HepG2 (cell line): ENCODE data around the gene PKLR. TPM values are rescaled to one million over a fixed set of nuclear protein-coding genes. Genes with fewer than 3 reads are reported as not detected.

Source experiments
- KDM4B ChIP-seq: sonication (generic); formaldehyde crosslinking; IDR thresholded peaks from 2 replicates; pipeline ENCODE4 v1.4.0; 2020; ENCODE audit warnings: missing genetic modification reagents
- MLX ChIP-seq: IDR thresholded peaks from 2 replicates; pipeline ENCODE4 v1.6.1; 2016
- NFIB ChIP-seq: sonication (generic); formaldehyde crosslinking; IDR thresholded peaks from 2 replicates; pipeline ENCODE4 v1.9.0; 2021; ENCODE audit warnings: missing genetic modification reagents, mild to moderate bottlenecking, borderline replicate concordance
- NR2F2 ChIP-seq: IDR thresholded peaks from 2 replicates; pipeline ENCODE4 v1.6.1; 2012; ENCODE audit warnings: low read depth, inconsistent platforms, borderline replicate concordance
- PAWR ChIP-seq: sonication (generic); formaldehyde crosslinking; IDR thresholded peaks from 2 replicates; pipeline ENCODE4 v1.4.0; 2020; ENCODE audit warnings: missing genetic modification reagents, mild to moderate bottlenecking, borderline replicate concordance
- RERE ChIP-seq: IDR thresholded peaks from 2 replicates; pipeline ENCODE4 v1.6.1; 2016; ENCODE audit warnings: low read depth, missing genetic modification reagents, missing compliant biosample characterization
- RFX1 ChIP-seq: fragments of 450-650 bp; IDR thresholded peaks from 2 replicates; pipeline ENCODE4 v1.6.1; 2017
- U2AF1 ChIP-seq: fragments of 200-400 bp; formaldehyde crosslinking; optimal IDR thresholded peaks from 2 replicates; pipeline ENCODE3; 2017; ENCODE audit warnings: mild to moderate bottlenecking, low read depth, low read length
- ZKSCAN8 ChIP-seq: IDR thresholded peaks from 2 replicates; pipeline ENCODE4 v1.6.1; 2016; ENCODE audit warnings: borderline replicate concordance, missing genetic modification reagents, missing compliant biosample characterization
- ZNF205 ChIP-seq: IDR thresholded peaks from 2 replicates; pipeline ENCODE4 v1.6.1; 2018; ENCODE audit warnings: missing biosample characterization, missing genetic modification reagents
- ZNF331 ChIP-seq: sonication (generic); formaldehyde crosslinking; IDR thresholded peaks from 2 replicates; pipeline ENCODE4 v1.4.0; 2020; ENCODE audit warnings: missing genetic modification reagents
- ZNF337 ChIP-seq: sonication (generic); formaldehyde crosslinking; IDR thresholded peaks from 2 replicates; pipeline ENCODE4 v1.5.1; 2020; ENCODE audit warnings: missing genetic modification reagents, low read depth, mild to moderate bottlenecking, borderline replicate concordance
- ZNF354B ChIP-seq: sonication (generic); formaldehyde crosslinking; IDR thresholded peaks from 2 replicates; pipeline ENCODE4 v1.8.0; 2022; ENCODE audit warnings: mild to moderate bottlenecking, missing genetic modification reagents
- ZNF407 ChIP-seq: sonication (generic); formaldehyde crosslinking; IDR thresholded peaks from one replicate; pipeline ENCODE4 v1.5.1; 2020; ENCODE audit warnings: mild to moderate bottlenecking, missing genetic modification reagents; ENCODE audit errors: not compliant biosample characterization
- ZNF546 ChIP-seq: sonication (generic); formaldehyde crosslinking; conservative IDR thresholded peaks from 2 replicates; pipeline ENCODE4 v1.8.1; 2023; ENCODE audit warnings: mild to moderate bottlenecking, missing genetic modification reagents
- polyA plus RNA-seq, 8 experiments: library from polyadenylated mRNA; depleted of rRNA in 3 of 8; stranded (reverse) in 7 of 8; unstranded in 1 of 8; fragments of >200 nt; fragmentation: Illumina TruSeq in 4 of 8; extraction: Trizol in 4 of 8; gene quantifications; 2 replicates each; pipeline versions ENCODE4 v1.2.1 to v1.2.3, GENCODE V29; 2011 to 2016; ENCODE audit warnings: low read depth in 4 of 8, missing spikeins in 1 of 8, mixed read lengths in 1 of 8; ENCODE audit not compliant: insufficient read depth in 1 of 8
- total RNA-seq, 5 experiments: library from RNA; depleted of rRNA; stranded (reverse); fragments of >200 nt; fragmentation: Illumina TruSeq; extraction: Trizol; gene quantifications; 2 replicates each; pipeline ENCODE4 v1.2.3, GENCODE V29; 2016; ENCODE audit warnings: low read depth in 1 of 5

PKLR gene
- total and polyA plus RNA-seq, 2 of the 13 experiments (the other 11 are each of a cell fraction or from before 2014, with no cell fraction given) = 10.3 to 29.3 TPM

GRCh38 chr1:155322953-155323728 lies 21.9 kb upstream of the PKLR start (continued):
- TF ChIP-seq RERE (CRISPR knock-in tag) (no peak), NFIB (CRISPR knock-in tag) (no peak), ZNF546 (CRISPR knock-in tag) (no peak), NR2F2 (no peak), ZNF337 (CRISPR knock-in tag) (no peak), PAWR (CRISPR knock-in tag) (no peak), ZNF205 (CRISPR knock-in tag) (peak; percentile 55; the same call in 1 of the 2 replicates), KDM4B (CRISPR knock-in tag) (no peak), RFX1 (no peak), ZKSCAN8 (CRISPR knock-in tag) (0 out of 2 replicates have a peak, but pooled peaks have one; percentile 38), U2AF1 (no peak), ZNF331 (CRISPR knock-in tag) (peak; percentile 34; the same call in 1 of the 2 replicates), ZNF354B (CRISPR knock-in tag) (no peak), MLX (0 out of 2 replicates have a peak, but pooled peaks have one; percentile 23), ZNF407 (no peak)
